HG02642 (cell line): ENCODE data around the gene PRCC.

Source experiments
- ATAC-seq: cut with Tn5 transposase; IDR thresholded peaks from one replicate; pipeline ENCODE4 v1.9.1; 2021; ENCODE audit warnings: mild to moderate bottlenecking; ENCODE audit not compliant: unreplicated experiment, poor library complexity

Gene PRCC, protein sequence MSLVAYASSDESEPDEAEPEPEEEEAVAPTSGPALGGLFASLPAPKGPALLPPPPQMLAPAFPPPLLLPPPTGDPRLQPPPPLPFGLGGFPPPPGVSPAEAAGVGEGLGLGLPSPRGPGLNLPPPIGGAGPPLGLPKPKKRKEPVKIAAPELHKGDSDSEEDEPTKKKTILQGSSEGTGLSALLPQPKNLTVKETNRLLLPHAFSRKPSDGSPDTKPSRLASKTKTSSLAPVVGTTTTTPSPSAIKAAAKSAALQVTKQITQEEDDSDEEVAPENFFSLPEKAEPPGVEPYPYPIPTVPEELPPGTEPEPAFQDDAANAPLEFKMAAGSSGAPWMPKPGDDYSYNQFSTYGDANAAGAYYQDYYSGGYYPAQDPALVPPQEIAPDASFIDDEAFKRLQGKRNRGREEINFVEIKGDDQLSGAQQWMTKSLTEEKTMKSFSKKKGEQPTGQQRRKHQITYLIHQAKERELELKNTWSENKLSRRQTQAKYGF

GRCh38 chr1:156767101-156767878 lies at the start of gene PRCC:
TSS of gene PRCC (plus strand) at chr1:156767535. CDS start at chr1:156767772, 237 bp downstream.
- ATAC-seq = peak; percentile 93

DNA sequence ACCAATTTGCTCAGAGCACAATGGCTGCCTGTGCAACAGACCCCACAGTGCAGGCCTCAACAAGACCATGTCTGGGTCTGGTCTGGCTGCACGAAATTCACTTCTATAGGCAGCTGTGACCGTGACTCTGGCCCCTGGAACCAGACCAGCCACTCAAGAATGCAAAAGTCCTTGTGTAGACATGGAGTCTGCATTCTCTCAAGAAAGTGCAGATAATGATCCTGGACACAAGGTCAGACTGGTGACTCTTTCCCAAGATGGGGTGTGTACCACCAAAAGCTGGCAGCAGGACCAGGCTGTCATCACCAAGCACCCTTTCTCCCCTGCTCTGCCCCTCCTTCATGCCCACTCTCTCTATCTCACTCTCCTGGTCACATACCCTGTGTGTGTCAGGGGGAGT lies 46.2 kb upstream of the PRCC start:
- no peak for ATAC-seq

- no peak for ATAC-seq
Observed at GRCh38 chr1:156721535-156721934, 45.8 kb upstream of the PRCC start.

GRCh38 chr1:156725683-156726280 lies 41.6 kb upstream of the PRCC start:
- ATAC-seq = no peak

GRCh38 chr1:156726549-156727226 lies 40.6 kb upstream of the PRCC start:
- no peak for ATAC-seq

GRCh38 chr1:156727492-156727891 lies 39.8 kb upstream of the PRCC start:
- ATAC-seq = no peak

DNA sequence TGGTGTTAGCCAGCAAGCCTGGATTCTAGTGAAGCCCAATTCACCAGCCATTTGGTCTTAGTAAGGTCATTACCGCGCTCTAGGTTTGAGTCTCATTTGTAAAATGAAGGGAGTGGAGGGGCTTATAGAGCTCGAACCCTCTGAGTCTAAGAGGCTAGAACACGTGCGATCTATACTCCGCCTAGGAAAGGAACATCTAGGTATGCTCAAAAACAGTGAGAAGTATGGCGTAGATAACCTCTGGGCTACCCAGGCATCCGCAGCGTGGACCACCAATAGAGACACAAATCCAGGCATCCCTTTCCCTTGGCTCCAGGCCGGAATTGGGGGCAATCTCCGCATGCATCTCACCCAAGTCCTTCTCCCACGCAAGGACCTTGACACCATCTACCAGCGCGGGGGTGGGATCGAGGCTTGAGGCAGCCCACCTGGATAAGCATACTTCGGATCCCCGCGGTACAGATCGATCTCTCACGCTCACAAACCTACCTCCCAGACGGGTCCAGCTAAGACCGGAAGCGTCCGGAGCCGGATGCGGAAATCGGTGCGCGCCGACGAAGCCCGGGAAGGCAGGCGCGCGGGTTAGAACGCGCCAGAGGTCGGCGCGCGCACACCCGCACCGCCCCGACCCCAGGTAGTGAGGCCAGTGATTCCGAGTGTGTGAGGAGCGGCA lies 39.3 kb upstream of the PRCC start, which contains the start of gene METTL25B:
Gene METTL25B, plus strand, starts transcription at position 544 of the 673 bp plus-strand sequence. CDS start 636 bp downstream, outside the sequence.
- ATAC-seq = peak; percentile 64

DNA sequence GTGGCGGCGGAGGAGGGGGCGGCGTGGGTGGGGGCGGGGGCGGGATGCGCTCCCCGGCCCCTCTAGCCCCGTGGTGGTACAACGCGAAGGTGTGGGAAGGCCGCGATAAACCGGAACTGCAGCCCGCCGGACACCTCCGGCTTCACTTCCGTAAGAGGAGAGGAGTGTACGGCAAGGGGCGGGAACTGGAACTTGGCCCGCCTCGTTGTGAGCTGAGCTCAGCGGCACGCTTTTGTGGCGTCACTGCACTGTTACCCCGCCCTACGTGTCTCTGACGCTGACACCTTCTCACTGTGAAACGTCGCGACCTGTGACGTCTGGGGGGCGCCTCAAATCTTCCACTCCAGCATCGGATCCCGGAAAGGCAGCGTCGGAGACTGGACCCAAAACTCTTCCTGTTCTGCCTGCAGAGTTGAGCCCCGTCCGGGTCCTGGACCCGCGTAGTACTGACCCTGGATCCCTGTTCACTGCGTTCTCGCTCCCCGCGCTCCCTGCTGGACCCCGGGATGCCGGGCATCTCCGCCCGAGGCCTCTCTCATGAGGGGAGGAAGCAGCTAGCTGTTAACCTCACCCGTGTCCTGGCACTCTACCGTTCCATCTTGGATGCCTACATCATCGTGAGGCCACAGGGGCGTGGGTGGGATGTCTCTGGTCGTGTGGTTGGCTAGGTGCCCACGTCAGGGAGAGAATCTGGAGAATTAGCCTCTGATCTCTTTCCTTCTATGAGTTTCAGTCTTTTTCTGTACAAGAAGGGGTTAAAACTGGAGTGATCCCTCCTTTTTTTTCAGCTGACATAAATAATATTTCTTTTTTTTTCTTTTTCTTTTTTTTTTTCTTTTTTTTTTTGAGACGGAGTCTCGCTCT lies 38.5 kb upstream of the PRCC start, which contains the start of gene ISG20L2:
Gene ISG20L2, minus strand, starts transcription at position 168 of the 864 bp plus-strand sequence. CDS start 1,114 bp downstream, outside the sequence.
- ATAC-seq = peak; percentile 89

GRCh38 chr1:156733989-156734584 lies 33.2 kb upstream of the PRCC start:
- ATAC-seq = no peak

- no peak for ATAC-seq
Observed at GRCh38 chr1:156738407-156738806, 28.9 kb upstream of the PRCC start.

DNA sequence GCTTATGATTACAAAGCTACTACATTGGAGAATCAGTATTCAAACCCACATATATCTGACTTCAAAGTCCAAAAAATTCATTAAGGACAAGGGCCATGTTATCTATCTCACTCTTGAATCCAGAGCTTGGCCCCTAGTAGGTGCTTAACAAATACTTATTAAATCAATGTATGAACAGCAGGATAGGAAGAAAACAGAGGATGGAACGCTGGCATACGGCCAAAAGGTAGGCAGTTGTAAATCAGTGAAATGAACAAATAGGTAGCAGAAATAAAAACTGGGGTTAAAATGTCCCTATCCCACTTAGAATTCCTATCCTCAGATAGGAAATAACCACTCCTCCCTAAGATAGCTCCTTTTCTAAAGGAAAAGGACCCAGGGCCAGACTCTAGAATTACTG lies 28.4 kb upstream of the PRCC start:
- no peak for ATAC-seq

GRCh38 chr1:156740237-156740740 lies 27.0 kb upstream of the PRCC start:
- no peak for ATAC-seq

- peak; percentile 87 for ATAC-seq
Observed at GRCh38 chr1:156740741-156741480, 26.4 kb upstream of the PRCC start, which contains the start of gene MRPL24. TSS of gene MRPL24 (minus strand) at chr1:156741088. CDS start at chr1:156738704, 2,384 bp downstream.

DNA sequence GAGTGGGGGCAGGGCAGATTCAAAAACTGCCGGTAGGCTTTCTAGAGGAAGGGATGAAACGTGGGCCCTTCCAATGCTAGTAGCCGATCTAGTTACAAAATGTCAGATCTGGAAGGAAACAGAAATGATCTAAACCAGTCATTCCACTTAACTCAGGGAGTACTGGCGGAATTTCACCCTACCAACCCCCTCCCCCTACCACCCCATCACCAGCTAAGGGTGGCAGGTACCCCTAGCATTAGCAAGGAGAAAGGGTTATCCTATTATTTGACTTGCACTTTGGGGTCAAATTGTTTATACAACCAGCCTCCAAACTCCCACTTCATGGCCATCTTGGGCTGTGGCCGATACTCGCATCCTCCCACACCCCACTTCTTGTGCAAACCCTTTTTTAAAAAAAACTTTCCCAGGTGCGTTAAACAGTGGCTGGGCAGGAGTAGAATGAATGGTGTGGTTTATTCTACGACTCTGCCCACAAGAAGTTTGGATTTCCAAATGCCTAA lies 25.8 kb upstream of the PRCC start:
- ATAC-seq = no peak

DNA sequence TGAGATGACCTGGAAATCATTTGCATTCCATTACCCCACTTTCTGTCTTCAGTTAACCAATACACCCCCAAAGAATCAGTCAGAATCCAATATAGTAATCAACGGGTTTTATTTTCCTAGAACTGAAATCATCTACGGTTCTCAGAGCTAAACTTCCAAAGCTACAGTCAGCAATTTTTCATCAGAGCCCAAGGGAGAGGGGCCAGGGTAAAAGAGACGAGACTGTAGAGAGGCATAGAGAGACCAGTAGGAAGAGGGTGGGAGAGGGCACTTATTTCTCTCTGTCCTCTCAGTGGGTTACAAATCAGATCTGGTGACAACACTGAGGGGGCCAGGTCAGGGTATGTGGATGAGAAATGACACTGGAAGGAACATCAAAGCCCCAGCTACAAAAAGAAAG lies 25.3 kb upstream of the PRCC start:
- ATAC-seq = no peak

GRCh38 chr1:156742801-156743200 lies 24.5 kb upstream of the PRCC start:
- ATAC-seq = no peak
